ENCODE results near the gene GOLGA6L7.
"Not testable (repeated sequence)": the region's sequence is repeated elsewhere in the genome, so short reads cannot be mapped to it uniquely, and the experiment has no call there.

GOLGA6L7 gene

DNA sequence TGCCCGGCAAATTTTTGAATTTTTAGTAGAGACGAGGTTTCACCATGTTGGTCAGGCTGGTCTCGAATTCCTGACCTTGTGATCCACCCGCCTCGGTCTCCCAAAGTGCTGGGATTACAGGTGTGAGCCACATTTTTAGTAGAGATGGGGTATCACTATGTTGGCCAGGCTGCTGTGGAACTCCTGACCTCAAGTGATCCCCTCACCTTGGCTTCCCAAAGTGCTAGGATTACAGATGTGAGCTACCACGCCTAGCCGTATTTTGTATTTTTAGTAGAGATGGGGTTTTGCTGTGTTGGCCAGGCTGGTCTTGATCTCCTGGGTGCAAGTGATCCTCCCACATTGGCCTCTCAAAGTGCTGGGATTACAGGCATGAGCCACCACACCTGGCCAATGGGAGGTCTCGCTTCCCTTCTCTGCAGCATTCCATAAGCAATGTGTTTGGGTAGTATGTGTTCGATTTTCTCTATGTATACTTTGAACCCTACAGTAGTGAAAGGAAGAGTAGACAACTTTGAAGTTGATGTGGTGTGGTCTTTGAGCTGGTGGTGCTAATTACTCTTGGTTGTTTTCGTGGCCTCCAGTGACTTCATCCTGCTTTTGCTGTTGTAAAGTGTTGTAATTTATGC, 13.4 kb downstream of the GOLGA6L7 start:
- DNase-seq: not testable (repeated sequence)

DNA sequence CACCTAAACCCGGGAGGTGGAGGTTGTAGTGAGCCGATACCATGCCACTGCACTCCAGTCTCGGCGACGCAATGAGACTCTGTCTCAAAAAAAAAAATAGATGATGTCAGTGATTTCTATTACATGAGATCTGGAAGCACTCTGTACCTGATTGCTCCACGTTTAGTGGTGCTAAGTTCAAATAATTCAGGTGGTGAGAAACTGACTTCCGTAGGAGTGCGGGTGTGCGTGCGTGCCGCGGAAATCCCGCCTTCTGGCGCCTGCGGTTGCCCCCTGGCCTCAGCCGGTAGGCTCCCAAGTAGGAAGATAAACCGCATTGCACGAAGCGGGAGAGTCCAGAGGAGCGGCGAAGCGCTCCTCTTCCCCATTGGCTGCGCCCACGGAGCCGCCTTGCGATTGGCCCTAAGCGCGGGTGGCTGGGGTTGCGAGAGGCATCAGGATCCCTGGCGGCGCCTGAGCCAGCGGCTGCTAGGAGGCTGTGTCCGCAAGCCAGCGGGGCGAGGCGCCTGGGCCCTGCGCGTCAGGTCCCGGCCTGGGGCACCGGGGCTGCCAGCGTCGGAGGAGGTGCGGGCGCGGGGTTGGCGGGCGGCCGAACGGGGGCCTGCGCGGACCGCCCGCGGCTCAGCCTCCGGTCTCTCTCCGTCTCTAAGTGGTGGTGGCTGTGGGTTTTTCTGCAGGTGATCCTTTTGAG, 16.4 kb downstream of the GOLGA6L7 start:
- DNase-seq: peak; percentile 41

DNA sequence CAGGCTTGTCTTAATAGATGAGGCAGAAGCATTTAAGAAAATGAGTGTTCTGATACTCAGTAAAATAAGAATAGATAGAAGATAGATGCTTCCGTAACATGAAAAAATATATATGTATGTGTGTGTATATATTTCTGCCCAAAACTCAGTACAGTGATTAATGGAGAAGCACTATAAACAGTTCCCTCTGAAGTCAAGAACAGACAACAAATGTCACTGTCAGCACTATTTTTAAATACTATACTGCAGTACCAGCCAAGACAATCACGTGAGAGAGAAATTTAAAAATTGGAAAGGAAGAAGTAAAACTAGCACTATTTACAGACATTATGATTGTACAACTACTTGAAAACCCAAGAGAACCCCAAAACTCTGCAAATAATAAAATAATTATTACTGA, 27.0 kb downstream of the GOLGA6L7 start:
- not testable (repeated sequence) for DNase-seq

DNA sequence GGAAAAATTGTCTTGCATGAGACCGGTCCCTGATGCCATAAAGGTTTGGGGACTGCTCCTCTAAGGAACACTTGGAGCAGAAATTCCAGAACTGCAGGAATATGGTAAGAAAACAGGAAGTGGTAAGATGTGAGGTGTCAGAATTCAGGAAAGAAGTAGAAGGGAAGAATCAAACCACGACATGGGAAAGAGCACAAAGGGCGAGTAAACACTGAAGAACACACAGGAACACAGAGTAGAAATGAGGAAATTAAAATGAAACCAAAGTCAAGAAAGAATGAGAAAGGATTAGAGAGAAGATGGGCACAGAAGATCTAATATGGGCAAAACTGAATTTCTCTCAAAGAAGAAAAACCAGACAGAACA, 28.5 kb downstream of the GOLGA6L7 start:
- DNase-seq: not testable (repeated sequence)

DNA sequence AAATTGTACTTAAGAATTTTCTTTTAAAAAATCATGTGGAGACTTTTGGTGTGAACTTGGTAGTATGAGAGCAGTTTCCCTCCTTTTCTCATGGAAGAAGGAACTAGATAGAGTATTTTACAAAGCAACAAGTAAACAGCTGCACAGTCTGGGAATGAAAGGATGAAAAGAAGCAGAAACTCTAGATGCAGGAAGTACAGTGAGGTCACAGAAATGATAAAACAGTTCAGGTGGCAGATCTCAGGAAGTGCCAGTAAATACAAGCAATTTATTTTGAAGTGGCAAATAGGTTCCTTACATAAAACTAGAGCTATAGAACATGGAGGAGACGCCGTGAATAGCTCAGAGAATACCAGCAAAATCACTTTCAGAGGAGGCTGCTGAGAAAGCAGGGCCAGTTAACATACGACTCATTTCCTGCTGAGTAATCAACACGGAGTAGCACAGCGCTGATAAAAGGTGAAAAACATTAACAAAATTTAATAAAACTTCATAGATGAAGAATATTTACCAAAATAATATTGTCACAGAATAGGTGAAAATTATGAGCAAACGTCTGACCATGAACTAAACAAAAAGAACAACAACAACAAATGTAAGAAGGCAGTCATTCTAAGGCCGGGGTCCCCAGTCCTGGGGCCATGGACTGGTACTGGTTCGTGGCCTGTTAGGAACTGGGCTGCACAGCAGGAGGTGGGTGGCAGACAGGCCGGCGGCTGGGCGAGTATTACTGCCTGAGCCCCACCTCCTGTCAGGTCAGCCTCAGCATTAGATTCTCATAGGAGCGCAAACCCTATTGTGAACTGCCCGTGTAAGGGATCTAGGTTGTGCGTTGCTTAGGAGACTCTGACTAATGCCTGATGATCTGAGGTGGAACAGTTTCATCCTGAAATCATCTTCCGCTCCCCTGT, 29.2 kb downstream of the GOLGA6L7 start:
- not testable (repeated sequence) for DNase-seq

DNA sequence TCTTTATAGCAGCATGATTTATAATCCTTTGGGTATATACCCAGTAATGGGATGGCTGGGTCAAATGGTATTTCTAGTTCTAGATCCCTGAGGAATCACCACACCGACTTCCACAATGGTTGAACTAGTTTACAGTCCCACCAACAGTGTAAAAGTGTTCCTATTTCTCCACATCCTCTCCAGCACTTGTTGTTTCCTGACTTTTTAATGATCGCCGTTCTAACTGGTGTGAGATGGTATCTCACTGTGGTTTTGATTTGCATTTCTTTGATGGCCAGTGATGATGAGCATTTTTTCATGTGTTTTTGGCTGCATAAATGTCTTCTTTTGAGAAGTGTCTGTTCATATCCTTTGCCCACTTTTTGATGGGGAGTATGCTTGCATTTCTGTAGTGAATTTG, 30.3 kb downstream of the GOLGA6L7 start:
- not testable (repeated sequence) for DNase-seq

DNA sequence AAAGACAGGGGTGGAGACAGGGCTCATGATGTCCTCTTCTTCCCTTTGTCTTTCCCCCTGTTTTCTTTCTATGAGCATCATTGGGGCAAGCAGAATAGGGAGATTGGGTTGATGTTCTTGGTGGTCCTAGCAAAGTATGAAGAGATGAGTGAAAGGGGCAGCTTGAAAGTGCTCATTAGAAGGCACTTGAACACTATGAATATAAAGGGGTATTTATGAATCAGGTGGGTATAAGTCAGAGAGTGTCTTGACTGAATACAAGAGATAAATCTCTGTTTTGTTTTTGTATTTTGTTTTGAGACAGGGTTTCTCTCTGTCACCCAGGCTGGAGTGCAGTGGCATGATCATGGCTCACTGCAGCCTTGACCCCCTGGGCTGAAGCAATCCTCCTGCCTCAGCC, 34.4 kb downstream of the GOLGA6L7 start:
- not testable (repeated sequence) for DNase-seq

DNA sequence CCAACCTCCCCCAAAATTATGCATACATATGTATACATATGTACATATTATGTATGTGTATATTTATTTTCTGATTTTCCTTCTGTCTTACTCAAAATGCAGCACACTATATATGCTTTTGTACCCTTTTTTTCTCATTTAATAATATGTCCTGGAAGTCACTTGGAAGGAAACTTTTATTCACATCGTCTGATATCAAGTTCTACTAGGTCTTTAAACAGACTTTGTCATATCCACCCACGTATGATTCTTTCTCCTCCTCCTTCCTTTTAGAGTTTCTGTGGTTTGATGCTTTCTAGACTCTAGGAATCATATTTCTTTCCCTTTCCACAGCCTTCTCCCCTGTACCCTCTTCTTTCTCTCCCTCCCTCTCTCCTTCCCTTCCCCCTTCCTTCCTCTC, 35.1 kb downstream of the GOLGA6L7 start:
- DNase-seq: not testable (repeated sequence)

DNA sequence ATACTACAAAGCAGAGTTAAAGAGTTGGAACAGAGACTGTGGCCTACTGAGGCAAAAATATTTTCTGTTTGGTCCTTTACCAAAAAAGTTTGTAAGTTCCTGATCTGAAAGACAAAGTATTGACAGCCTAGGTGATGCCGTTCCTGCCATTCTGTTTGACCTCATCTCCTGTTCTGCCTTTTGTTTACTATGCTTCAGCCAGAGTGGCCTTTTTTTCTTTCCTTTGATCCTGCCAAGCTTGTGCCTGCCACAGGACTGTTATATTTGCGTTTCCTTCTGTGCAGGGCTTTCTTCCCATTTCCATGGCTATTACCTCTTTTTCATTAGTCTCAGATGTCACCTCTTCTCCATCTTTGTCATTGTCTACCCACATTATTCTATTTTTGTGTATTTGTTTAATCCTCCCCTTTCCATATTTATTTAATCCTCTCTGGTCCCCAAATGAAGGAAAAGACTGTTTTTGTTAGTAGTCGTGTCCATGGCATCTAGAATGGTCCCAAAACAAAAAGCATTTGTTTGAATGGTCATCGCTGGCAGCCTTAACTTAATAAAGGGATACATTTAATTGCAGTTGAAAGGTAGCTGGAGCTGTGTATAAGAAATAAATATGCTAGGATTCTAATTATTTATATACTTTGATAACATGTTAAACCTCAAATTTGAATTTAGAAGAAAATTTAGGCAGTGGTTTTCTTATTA, 36.4 kb downstream of the GOLGA6L7 start:
- not testable (repeated sequence) for DNase-seq

DNA sequence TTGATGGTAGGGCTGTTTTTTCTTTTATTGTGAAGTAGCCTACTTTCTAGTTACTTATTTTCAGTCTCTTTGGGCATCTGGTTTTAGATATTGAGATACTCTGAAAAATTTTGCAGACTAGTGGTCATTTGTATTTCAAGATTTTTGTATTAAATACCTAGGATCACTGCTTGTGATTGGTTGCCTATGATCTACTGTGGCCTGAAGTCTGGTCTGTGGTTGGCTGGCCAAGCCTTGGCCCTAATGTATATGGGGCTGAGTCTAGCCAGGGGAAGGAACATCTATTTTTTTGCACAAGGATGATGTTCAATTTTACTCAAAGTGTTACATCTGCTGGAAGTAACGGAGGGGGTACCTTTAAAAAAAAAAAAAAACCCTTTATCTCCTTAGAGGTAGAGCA, 38.0 kb downstream of the GOLGA6L7 start:
- DNase-seq: not testable (repeated sequence)

DNA sequence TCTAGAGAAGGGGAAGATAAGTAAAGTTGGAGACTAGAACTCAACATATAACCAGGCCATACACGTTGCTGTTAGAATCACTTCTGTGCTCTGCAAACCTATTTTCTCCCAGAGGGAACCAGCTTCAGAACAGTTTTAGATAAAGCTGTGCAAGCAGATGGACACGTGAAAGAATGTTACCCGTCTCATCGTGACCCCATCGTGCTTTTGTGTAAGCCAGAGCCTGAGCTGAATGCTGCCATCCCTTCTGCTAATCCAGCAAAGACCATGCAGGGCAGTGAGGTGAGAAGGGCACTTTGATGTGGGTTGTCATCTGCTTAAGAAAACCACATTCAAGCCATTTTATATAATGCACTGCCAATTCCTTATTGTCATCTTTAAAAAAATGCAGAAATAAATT, 40.3 kb downstream of the GOLGA6L7 start:
- DNase-seq: not testable (repeated sequence)

DNA sequence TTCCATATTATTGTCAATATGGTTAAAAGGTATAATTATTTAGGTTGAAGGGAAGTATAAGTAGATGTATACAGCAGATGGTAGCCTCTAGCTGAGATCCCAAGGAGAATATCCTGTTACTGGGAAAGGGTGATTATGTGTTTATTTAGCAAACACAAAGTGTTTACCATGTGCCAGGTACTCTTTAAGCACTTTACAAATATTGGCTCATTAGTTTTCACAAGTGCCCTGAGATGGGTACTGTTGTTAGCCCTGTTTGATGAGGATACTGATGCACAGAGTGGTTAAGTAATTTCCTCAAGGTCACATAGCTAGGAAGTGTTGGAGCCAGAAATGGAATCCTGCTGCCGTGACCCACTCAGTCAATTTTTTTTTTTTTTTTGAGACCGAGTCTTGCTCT, 48.1 kb downstream of the GOLGA6L7 start:
- peak; percentile 31 for DNase-seq

DNA sequence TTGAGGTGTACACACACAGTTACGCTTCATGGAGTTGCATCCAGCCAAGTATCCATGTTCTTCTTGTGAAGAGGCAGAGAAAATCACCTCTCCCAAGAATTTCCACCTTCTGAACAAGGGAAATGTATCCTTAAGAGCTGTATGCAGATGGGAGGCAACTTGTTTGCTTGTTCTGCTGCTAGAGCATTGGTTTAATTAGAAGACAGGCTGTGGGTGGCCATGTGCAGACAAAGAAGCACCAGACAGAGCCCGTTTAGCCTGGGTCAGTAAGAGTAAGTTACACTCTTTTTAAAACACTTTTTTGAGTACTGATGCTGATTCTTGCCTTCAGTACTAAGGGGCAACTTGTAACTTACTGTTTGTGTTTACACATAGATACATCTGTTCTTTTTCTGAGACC, 50.2 kb downstream of the GOLGA6L7 start:
- DNase-seq: not testable (repeated sequence)

DNA sequence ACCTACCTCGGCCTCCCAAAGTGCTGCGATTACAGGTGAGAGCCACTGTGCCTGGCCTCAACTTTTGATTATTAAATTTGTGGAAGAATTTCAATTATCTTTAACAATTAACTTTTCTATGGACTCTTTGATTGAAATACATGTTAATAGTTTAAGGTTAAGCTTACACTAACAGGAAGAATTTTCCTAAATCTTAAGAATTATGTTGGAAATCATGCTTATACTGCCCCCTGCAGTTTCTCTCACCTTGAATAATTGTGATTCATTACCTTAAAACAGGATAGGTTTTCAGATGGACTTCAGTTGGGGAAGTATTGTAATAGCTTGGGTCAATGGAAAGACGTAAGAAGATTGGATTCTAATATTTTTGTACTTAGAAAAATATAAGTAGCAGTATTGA, 54.2 kb downstream of the GOLGA6L7 start:
- not testable (repeated sequence) for DNase-seq
